Measurements from ENCODE around the gene MCOLN2. TPM values are rescaled to one million over a fixed set of nuclear protein-coding genes. Genes with fewer than 3 reads are reported as not detected.

MCOLN2 gene
- total and polyA plus RNA-seq, 4 donors: 0.16 to 0.28 (median 0.25) TPM; not detected in 1

- TF ChIP-seq TAF1 (conservative IDR thresholded peaks at IDR 0.05) (no peak), REST (IDR thresholded peaks at IDR 0.05) (no peak)
- H3K4me1 ChIP-seq (ENCODE audit: control insufficient read depth in 4 of 4, insufficient read depth in 4 of 4, low read length in 3 of 4): peaks cover 6 to 19% (median 15%) of the 10 kb centered on the region in 4 donors
- no peak overlapping the region for H3K9ac ChIP-seq (ENCODE audit: low read depth in 1 of 2, low read length in 2 of 2)
- 68% methylated on average over 10 of the region's 10 CpGs for WGBS
- H3K27ac ChIP-seq (ENCODE audit: low read depth in 1 of 2, low read length in 2 of 2): no peak overlapping the region
- no peak overlapping the region for H3K4me3 ChIP-seq (ENCODE audit: low read depth in 1 of 3, low read length in 3 of 3)
- no peak for DNase-seq (ENCODE audit: low spot score)
- H3K27me3 ChIP-seq (ENCODE audit: control insufficient read depth in 4 of 4, insufficient read depth in 4 of 4, low read length in 3 of 4): peaks cover 0 to 4% (median 2%) of the 10 kb centered on the region in 4 donors
- H3K9me3 ChIP-seq (ENCODE audit: control insufficient read depth in 4 of 4, low read length in 3 of 4): no peaks in the 10 kb centered on the region
- H3K36me3 ChIP-seq (ENCODE audit: control insufficient read depth in 4 of 4, insufficient read depth in 3 of 4, low read depth in 1 of 4, low read length in 3 of 4): no peaks in the 10 kb centered on the region
Observed at GRCh38 chr1:84995484-84996334, 1.2 kb downstream of the MCOLN2 start.

DNA sequence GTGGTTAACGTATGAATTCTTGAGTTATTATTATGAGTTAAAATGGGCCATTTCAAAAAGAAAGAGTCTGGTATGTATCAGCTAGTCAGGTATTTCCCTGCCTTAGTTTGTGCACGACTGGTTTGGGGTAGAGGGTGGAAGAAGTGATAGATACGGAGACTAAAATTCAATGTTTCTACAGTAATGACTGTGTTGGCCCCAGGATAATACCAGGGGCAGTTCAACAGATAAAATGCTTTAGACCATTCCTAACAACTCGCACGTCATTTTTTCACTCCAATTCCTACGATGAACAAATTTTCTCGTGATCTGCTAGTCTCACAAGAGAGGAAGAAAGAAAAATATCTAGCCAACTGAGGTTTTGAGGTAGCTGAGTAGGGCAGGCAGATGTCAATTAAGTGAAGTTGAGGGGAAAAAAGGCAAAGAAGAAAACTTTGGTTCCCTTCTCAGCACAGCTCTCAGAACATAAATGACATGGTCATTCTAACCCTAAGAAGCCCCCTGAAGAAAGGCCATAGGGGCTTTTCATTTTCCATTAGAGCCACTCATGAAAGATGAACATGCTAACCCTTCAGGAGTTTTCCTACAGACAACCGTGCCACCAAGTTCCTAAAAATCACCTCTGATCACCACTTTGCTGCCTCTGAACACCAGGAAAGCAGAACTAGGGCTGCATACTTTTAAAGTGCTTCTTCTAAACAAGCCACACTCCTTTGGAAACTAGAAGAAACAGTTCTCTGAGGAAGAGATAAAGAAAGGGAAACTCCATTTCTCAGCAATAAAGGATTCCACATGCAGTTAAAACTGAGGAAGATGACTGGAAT lies 5.6 kb downstream of the MCOLN2 start:
- Histone ChIP-seq H3K4me1 (ENCODE audit: control insufficient read depth in 4 of 4, insufficient read depth in 4 of 4, low read length in 3 of 4) (no peaks in the 10 kb centered on the region), H3K27me3 (ENCODE audit: control insufficient read depth in 4 of 4, insufficient read depth in 4 of 4, low read length in 3 of 4) (peaks cover 0 to 4% (median 0%) of the 10 kb centered on the region in 4 donors), H3K9me3 (ENCODE audit: control insufficient read depth in 4 of 4, low read length in 3 of 4) (no peaks in the 10 kb centered on the region), H3K27ac (ENCODE audit: low read depth in 1 of 2, low read length in 2 of 2) (no peak overlapping the region), H3K36me3 (ENCODE audit: control insufficient read depth in 4 of 4, insufficient read depth in 3 of 4, low read depth in 1 of 4, low read length in 3 of 4) (no peaks in the 10 kb centered on the region), H3K4me3 (ENCODE audit: low read depth in 1 of 3, low read length in 3 of 3) (no peak overlapping the region), H3K9ac (ENCODE audit: low read depth in 1 of 2, low read length in 2 of 2) (no peak overlapping the region)
- WGBS: 68% methylated on average over 8 of the region's 8 CpGs
- DNase-seq (ENCODE audit: low spot score): no peak
- TF ChIP-seq YY1 (IDR thresholded peaks at IDR 0.05) (no peak), FOXA2 (IDR thresholded peaks at IDR 0.05) (no peak), CTCF (IDR thresholded peaks at IDR 0.05; ENCODE audit: low read depth, low read length, missing input control) (no peak), NR2F2 (IDR thresholded peaks at IDR 0.05) (no peak), HNF4A (conservative IDR thresholded peaks at IDR 0.05) (no peak), EGR1 (IDR thresholded peaks at IDR 0.05; ENCODE audit: low read depth in 2 of 2) (no peak), HNF4G (IDR thresholded peaks at IDR 0.05) (no peak), ATF3 (IDR thresholded peaks at IDR 0.05) (no peak), FOXA1 (IDR thresholded peaks at IDR 0.05) (no peak), ZBTB33 (IDR thresholded peaks at IDR 0.05) (no peak), REST (IDR thresholded peaks at IDR 0.05) (no peak), RXRA (IDR thresholded peaks at IDR 0.05) (no peak), MAX (IDR thresholded peaks at IDR 0.05) (no peak), JUND (IDR thresholded peaks at IDR 0.05) (no peak), GABPA (IDR thresholded peaks at IDR 0.05 in 1 of 2, conservative IDR thresholded peaks at IDR 0.05 in 1 of 2) (no peak)
